HEK293 (cell line): Measurements from ENCODE around the gene CXXC1.
A peak's percentile ranks its signal among the peaks of the same experiment; 100 is the strongest.

Source experiments
- CTCF ChIA-PET: fragments of 350-600 bp; formaldehyde crosslinking; extraction: SDS; loops from one replicate; lab custom pipeline; 2021; ENCODE audit warnings: antibody characterized with exemption; lab: Yijun Ruan, JAX
- POLR2A ChIA-PET: fragments of 300-600 bp; formaldehyde crosslinking; extraction: SDS; loops from one replicate; lab custom pipeline; 2020; ENCODE audit warnings: antibody characterized with exemption, inconsistent platforms; lab: Yijun Ruan, JAX
- H3K27ac ChIP-seq: fragments of 200-500 bp; sonication (Bioruptor generic); 2 replicates; pipeline ENCODE4 v1.5.1; 2014; ENCODE audit warnings: low read depth, low read length, control low read depth, inconsistent platforms; ENCODE audit errors: extremely low read depth
- H3K36me3 ChIP-seq, 2 experiments: fragments of 200-500 bp in 1 of 2; sonication (Bioruptor generic) in 1 of 2; 1 replicate in 1 of 2; 2 replicates in 1 of 2; pipeline ENCODE4 v1.5.1; 2014 to 2017; ENCODE audit warnings: inconsistent platforms in 2 of 2, low read length in 2 of 2; ENCODE audit not compliant: control insufficient read depth in 2 of 2, insufficient read depth in 1 of 2
- H3K4me1 ChIP-seq: fragments of 200-500 bp; sonication (Bioruptor generic); 2 replicates; pipeline ENCODE4 v1.5.1; 2014; ENCODE audit warnings: mild to moderate bottlenecking, low read length, inconsistent platforms; ENCODE audit not compliant: control insufficient read depth, insufficient read depth
- H3K4me3 ChIP-seq: 2 replicates; pipeline ENCODE4 v1.5.1; 2011; ENCODE audit warnings: low read depth, mild to moderate bottlenecking, control low read depth, low read length, moderate library complexity
- H3K9me3 ChIP-seq: fragments of 200-500 bp; sonication (Bioruptor generic); 2 replicates; pipeline ENCODE4 v1.5.1; 2014; ENCODE audit warnings: low read depth, low read length, inconsistent platforms; ENCODE audit not compliant: control insufficient read depth, insufficient read depth
- HOXA7 ChIP-seq: sonication (generic); formaldehyde crosslinking; IDR thresholded peaks from 2 replicates; pipeline ENCODE4 v1.8.1; 2022; ENCODE audit warnings: missing genetic modification reagents, borderline replicate concordance
- MYNN ChIP-seq: fragments of 450-650 bp; formaldehyde crosslinking; IDR thresholded peaks from 2 replicates; pipeline ENCODE4 v1.5.1; 2016; ENCODE audit warnings: missing biosample characterization, missing genetic modification characterization, borderline replicate concordance
- OVOL3 ChIP-seq: fragments of 450-650 bp; formaldehyde crosslinking; IDR thresholded peaks from 2 replicates; pipeline ENCODE4 v1.5.1; 2016; ENCODE audit warnings: missing biosample characterization, missing genetic modification characterization
- PRDM1 ChIP-seq: fragments of 450-650 bp; formaldehyde crosslinking; IDR thresholded peaks from 2 replicates; pipeline ENCODE4; 2016; ENCODE audit warnings: missing biosample characterization, missing genetic modification characterization
- SCRT1 ChIP-seq: fragments of 450-650 bp; formaldehyde crosslinking; IDR thresholded peaks from 2 replicates; pipeline ENCODE4 v1.5.1; 2016; ENCODE audit warnings: missing biosample characterization, missing genetic modification characterization, borderline replicate concordance
- ZBTB6 ChIP-seq: fragments of 450-650 bp; formaldehyde crosslinking; IDR thresholded peaks from 2 replicates; pipeline ENCODE4 v1.5.1; 2017; ENCODE audit warnings: missing biosample characterization, missing genetic modification characterization
- ZIC2 ChIP-seq: fragments of 450-650 bp; formaldehyde crosslinking; IDR thresholded peaks from 2 replicates; pipeline ENCODE4 v1.5.1; 2016; ENCODE audit warnings: missing biosample characterization, missing genetic modification characterization
- ZNF112 ChIP-seq: fragments of 450-650 bp; formaldehyde crosslinking; IDR thresholded peaks from 2 replicates; pipeline ENCODE4 v1.5.0; 2017; ENCODE audit warnings: missing biosample characterization, missing genetic modification characterization
- ZNF138 ChIP-seq: fragments of 450-650 bp; formaldehyde crosslinking; IDR thresholded peaks from 2 replicates; pipeline ENCODE4 v1.5.1; 2016; ENCODE audit warnings: missing biosample characterization, missing genetic modification characterization, borderline replicate concordance
- ZNF19 ChIP-seq: fragments of 450-650 bp; formaldehyde crosslinking; IDR thresholded peaks from 2 replicates; pipeline ENCODE4; 2016; ENCODE audit warnings: missing biosample characterization, missing genetic modification characterization, low read depth
- ZNF202 ChIP-seq: fragments of 450-650 bp; formaldehyde crosslinking; IDR thresholded peaks from 2 replicates; pipeline ENCODE4 v1.5.1; 2016; ENCODE audit warnings: missing biosample characterization, missing genetic modification characterization, borderline replicate concordance
- ZNF324 ChIP-seq: fragments of 450-650 bp; formaldehyde crosslinking; IDR thresholded peaks from 2 replicates; pipeline ENCODE4 v1.5.1; 2016; ENCODE audit warnings: missing biosample characterization, missing genetic modification characterization
- ZNF335 ChIP-seq: fragments of 450-650 bp; formaldehyde crosslinking; conservative IDR thresholded peaks from 2 replicates; pipeline ENCODE4 v1.5.1; 2016; ENCODE audit warnings: missing biosample characterization, missing genetic modification characterization
- ZNF426 ChIP-seq: fragments of 450-650 bp; formaldehyde crosslinking; IDR thresholded peaks from 2 replicates; pipeline ENCODE4 v1.5.1; 2017; ENCODE audit warnings: missing biosample characterization, missing genetic modification characterization, mild to moderate bottlenecking, inconsistent platforms, moderate library complexity
- ZNF555 ChIP-seq: fragments of 450-650 bp; formaldehyde crosslinking; conservative IDR thresholded peaks from 2 replicates; pipeline ENCODE4 v1.5.1; 2017; ENCODE audit warnings: missing biosample characterization, mild to moderate bottlenecking, missing genetic modification characterization, inconsistent platforms
- ZNF571 ChIP-seq: fragments of 450-650 bp; formaldehyde crosslinking; IDR thresholded peaks from 2 replicates; pipeline ENCODE4 v1.5.0; 2017; ENCODE audit warnings: missing biosample characterization, missing genetic modification characterization
- ZSCAN30 ChIP-seq: fragments of 450-650 bp; IDR thresholded peaks from 2 replicates; pipeline ENCODE4 v1.5.1; 2018; ENCODE audit warnings: missing biosample characterization, mild to moderate bottlenecking, missing genetic modification characterization, moderate library complexity
- ZSCAN4 ChIP-seq: fragments of 450-650 bp; formaldehyde crosslinking; IDR thresholded peaks from 2 replicates; pipeline ENCODE4 v1.5.1; 2017; ENCODE audit warnings: missing biosample characterization, missing genetic modification characterization
- TF ChIP-seq, protein P1 (sequence below): fragments of 450-650 bp; formaldehyde crosslinking; IDR thresholded peaks from 2 replicates; pipeline ENCODE4 v1.5.1; 2016; ENCODE audit warnings: missing biosample characterization, missing genetic modification characterization, low read depth
- TF ChIP-seq, protein P2 (sequence below): fragments of 450-650 bp; formaldehyde crosslinking; IDR thresholded peaks from 2 replicates; pipeline ENCODE4 v1.5.1; 2016; ENCODE audit warnings: missing biosample characterization, missing genetic modification characterization

CXXC1 gene

DNA sequence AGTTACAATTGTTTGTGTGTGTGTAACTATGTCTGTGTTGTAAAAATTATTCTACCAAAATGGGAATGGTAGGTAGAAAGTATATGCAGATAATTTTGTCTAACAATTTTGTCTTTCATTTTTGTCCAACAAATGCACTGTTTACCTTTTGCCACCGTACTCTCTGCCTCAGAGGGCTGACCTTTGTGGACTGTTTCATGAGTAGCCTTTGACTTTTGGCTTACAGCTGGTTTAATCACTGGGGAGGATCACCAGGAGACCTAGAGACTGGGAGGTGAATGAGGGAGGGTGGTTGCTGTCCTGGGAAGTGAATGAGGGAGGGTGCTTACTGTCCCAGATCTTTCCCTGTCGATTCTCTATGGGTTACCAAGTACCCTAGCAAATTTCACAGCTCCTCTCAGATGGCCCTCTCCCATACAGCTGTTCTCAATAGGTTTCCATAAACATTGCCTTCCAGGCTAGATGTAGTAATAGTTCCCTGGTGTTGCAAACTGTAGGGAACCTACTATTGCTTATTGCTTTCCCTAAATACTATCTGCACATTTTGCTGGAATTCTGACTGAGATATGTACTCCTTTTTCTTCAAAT lies 26.5 kb upstream of the CXXC1 start:
- Histone ChIP-seq H3K4me3 (no peak overlapping the region), H3K27ac (no peak overlapping the region), H3K36me3 (no peaks in the 10 kb centered on the region), H3K9me3 (no peaks in the 10 kb centered on the region), H3K4me1 (no peaks in the 10 kb centered on the region)
- TF ChIP-seq ZNF112 (tag by site-specific recombination) (no peak), ZIC2 (tag by site-specific recombination) (peak; percentile 78), ZNF426 (tag by site-specific recombination) (no peak)
- ChIA-PET POLR2A (no interaction called here), CTCF (interaction anchor here (1.0 kb wide), 1 partner anchor 46 kb away, joined by 3 read pairs; no protein-coding TSS in a partner anchor)

GRCh38 chr18:50313031-50313607 lies 25.6 kb upstream of the CXXC1 start:
- POLR2A ChIA-PET = no interaction called here
- TF ChIP-seq, protein P1, sequence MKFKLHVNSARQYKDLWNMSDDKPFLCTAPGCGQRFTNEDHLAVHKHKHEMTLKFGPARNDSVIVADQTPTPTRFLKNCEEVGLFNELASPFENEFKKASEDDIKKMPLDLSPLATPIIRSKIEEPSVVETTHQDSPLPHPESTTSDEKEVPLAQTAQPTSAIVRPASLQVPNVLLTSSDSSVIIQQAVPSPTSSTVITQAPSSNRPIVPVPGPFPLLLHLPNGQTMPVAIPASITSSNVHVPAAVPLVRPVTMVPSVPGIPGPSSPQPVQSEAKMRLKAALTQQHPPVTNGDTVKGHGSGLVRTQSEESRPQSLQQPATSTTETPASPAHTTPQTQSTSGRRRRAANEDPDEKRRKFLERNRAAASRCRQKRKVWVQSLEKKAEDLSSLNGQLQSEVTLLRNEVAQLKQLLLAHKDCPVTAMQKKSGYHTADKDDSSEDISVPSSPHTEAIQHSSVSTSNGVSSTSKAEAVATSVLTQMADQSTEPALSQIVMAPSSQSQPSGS (tag by site-specific recombination) = peak; percentile 16; the same call in 1 of the 2 replicates
- TF ChIP-seq, protein P2, sequence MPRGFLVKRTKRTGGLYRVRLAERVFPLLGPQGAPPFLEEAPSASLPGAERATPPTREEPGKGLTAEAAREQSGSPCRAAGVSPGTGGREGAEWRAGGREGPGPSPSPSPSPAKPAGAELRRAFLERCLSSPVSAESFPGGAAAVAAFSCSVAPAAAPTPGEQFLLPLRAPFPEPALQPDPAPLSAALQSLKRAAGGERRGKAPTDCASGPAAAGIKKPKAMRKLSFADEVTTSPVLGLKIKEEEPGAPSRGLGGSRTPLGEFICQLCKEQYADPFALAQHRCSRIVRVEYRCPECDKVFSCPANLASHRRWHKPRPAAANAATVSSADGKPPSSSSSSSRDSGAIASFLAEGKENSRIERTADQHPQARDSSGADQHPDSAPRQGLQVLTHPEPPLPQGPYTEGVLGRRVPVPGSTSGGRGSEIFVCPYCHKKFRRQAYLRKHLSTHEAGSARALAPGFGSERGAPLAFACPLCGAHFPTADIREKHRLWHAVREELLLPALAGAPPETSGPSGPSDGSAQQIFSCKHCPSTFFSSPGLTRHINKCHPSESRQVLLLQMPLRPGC (tag by site-specific recombination) = no peak
- no peak overlapping the region for H3K4me3 ChIP-seq
- no peak overlapping the region for H3K27ac ChIP-seq
- CTCF ChIA-PET = interaction anchor here (0.6 to 1.0 kb wide), 2 partner anchors 45 to 116 kb away, joined by 3 to 4 read pairs; no protein-coding TSS in a partner anchor
- H3K36me3 ChIP-seq = no peaks in the 10 kb centered on the region
- no peaks in the 10 kb centered on the region for H3K9me3 ChIP-seq
- 0 out of 2 replicates have a peak, but pooled peaks cover 1% of the 10 kb centered on the region for H3K4me1 ChIP-seq

DNA sequence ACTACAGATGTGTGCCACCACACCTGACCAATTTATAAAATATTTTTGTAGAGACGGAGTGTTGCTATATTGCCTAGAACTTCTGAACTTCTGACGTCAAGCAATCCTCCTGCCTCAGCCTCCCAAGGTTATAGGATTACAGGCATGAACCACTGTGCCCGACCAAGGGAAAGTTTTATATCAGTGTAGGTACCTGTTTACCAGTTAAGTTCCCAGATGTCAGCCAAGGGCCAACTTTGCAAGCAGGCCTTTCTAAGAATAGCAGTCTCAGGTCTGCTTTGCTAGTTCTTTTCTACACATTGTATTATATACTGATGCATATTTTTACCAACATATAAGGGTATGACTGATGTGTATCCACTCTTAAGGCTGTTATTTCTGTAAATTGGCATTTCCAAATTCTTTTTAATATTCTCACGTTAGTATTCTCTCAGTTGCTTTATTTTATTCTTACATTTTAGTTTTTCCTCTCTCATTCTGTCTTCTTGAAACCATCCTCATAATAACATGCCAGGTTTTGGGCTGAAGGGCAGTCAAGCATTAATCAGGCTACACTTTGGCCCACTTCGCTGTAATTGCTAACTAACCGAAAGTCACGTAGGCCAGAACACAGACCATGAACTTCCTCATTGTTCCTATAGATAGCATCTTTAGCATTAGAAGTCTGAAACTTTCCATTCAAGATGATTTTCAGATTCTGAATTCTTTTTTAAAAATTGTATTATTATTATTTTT lies 25.0 kb upstream of the CXXC1 start:
- Histone ChIP-seq H3K36me3 (no peaks in the 10 kb centered on the region), H3K27ac (no peak overlapping the region), H3K4me1 (0 out of 2 replicates have a peak, but pooled peaks cover 2% of the 10 kb centered on the region), H3K9me3 (no peaks in the 10 kb centered on the region), H3K4me3 (no peak overlapping the region)
- CTCF ChIA-PET = interaction anchor here (0.6 to 1.9 kb wide), 2 partner anchors 45 to 117 kb away, joined by 4 to 8 read pairs; no protein-coding TSS in a partner anchor
- TF ChIP-seq ZNF324 (tag by site-specific recombination) (no peak), ZNF555 (no peak), MYNN (tag by site-specific recombination) (no peak), HOXA7 (no peak)
- POLR2A ChIA-PET = no interaction called here

- H3K9me3 ChIP-seq = no peaks in the 10 kb centered on the region
- H3K36me3 ChIP-seq = no peaks in the 10 kb centered on the region
- peaks cover 6% of the 10 kb centered on the region; the same call in 1 of the 2 replicates for H3K4me1 ChIP-seq
- H3K4me3 ChIP-seq = no peak overlapping the region
- CTCF ChIA-PET = interaction anchor here (0.9 to 1.9 kb wide), 2 partner anchors 45 to 92 kb away, joined by 3 to 8 read pairs; no protein-coding TSS in a partner anchor
- H3K27ac ChIP-seq = no peak overlapping the region
- POLR2A ChIA-PET = interaction anchor here (0.7 kb wide), 1 partner anchor 30 kb away, joined by 3 read pairs; the partner anchor contains the start of gene MBD1
- TF ChIP-seq OVOL3 (tag by site-specific recombination) (no peak), ZNF138 (tag by site-specific recombination) (no peak), ZNF571 (tag by site-specific recombination) (no peak), HOXA7 (no peak), ZSCAN4 (tag by site-specific recombination) (no peak), ZBTB6 (tag by site-specific recombination) (no peak), ZNF202 (tag by site-specific recombination) (no peak), ZSCAN30 (tag by site-specific recombination) (no peak), SCRT1 (tag by site-specific recombination) (no peak), PRDM1 (tag by site-specific recombination) (no peak), ZNF335 (tag by site-specific recombination) (no peak), ZNF19 (no peak)
These were observed 24.2 kb upstream of the CXXC1 start for GRCh38 chr18:50311650-50312049.
